OCI-LY7 (cell line): ENCODE measurements around the gene OTOP3.

ENCODE experiments used
- CTCF ChIP-seq: fragments of 200-600 bp; sonication (generic); conservative IDR thresholded peaks from 2 replicates; pipeline ENCODE4 v1.5.1; 2014; ENCODE audit warnings: mild to moderate bottlenecking, antibody characterized with exemption, low read length, moderate library complexity, mixed read lengths
- EZH2phosphoT487 ChIP-seq: fragments of 200-600 bp; sonication (generic); IDR thresholded peaks from 2 replicates; pipeline ENCODE4 v1.6.1; 2018; ENCODE audit warnings: low read depth, borderline replicate concordance, mild to moderate bottlenecking, mixed run types, antibody characterized with exemption, low read length, moderate library complexity, mixed read lengths

GRCh38 chr17:74979408-74980146 is 43.9 kb downstream of the OTOP3 start:
- no peak for TF ChIP-seq CTCF
- no peak for TF ChIP-seq EZH2phosphoT487
